Stimulated activated CD8-positive, alpha-beta memory T cell treated with anti-CD3 and anti-CD28 coated beads, Interleukin-15, amount 100 ng/mL, for 24 hours (primary cell): Measurements from ENCODE around the gene PROM1.

ENCODE experiments used
- DNase-seq: peaks from one replicate; pipeline ENCODE4 v3.0.0-alpha.2; 2020; ENCODE audit warnings: low read depth

The PROM1 gene

GRCh38 chr4:15938640-15939039 is 145.2 kb downstream of the PROM1 start, which contains the start of gene FGFBP1:
TSS of gene FGFBP1 (minus strand) at chr4:15938740. CDS start at chr4:15936632, 2,108 bp downstream.
- DNase-seq: no peak

GRCh38 chr4:15938182-15938581 is 145.6 kb downstream of the PROM1 start:
- DNase-seq: no peak

DNA sequence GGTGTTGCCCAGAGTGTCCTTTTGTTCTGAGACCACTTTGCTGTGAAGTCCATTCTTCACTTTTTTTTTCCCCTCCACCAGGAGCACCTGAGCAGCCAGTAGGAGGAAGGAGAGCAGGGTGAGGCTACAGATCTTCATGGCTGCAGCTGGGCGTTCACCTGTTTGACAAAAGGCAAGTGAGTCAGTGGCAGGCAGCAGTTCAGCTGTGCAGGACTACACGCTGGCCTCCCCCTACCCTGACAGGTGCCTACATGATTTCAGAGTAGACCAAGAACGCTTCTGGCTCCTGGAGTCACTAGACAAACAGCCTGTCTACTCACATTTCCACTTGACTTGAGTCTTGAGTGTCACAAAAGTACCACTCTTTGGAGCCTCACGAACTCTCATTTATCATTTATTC is 147.3 kb downstream of the PROM1 start:
- no peak for DNase-seq

DNA sequence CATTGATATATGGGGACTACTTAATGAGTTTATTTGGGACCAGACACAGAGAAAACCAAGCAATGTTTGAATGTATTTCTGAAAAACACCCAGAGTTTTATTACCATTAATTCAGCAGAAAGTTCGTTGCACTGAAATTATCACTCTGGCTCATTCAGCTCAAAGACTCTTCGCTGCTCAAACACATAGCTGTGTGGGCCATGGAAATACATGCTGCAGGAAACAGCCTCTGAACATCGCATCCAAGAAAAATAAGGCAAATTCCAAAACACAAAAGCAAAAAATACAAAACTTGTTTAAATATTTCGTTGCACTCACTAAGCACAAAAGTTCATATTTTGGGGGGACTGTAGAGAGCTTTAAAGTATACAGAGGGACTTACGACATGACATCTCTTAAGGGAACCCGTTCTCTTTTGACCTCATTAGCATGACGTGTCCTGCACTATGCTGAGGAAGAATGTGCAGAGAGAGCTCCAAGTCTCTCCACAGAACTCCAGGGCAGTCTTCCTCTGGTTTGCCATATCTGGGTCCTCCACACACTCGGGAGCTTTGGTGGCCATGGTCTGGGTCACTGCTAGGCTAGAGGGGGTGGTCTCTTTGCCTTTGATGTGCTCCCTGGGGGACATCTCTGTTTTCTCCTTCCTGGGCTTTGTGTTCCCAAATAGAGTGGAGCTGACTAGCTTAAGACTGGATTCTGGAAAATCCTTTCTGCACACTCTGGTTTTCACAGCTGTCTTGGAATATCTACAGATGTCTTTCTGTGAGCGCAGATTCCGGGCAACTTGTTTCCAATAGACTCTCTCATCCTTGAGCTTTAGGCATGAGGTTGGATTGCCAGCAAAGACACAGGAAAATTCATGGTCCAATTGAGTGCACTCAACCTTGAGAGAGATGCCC is 148.1 kb downstream of the PROM1 start:
- no peak for DNase-seq

DNA sequence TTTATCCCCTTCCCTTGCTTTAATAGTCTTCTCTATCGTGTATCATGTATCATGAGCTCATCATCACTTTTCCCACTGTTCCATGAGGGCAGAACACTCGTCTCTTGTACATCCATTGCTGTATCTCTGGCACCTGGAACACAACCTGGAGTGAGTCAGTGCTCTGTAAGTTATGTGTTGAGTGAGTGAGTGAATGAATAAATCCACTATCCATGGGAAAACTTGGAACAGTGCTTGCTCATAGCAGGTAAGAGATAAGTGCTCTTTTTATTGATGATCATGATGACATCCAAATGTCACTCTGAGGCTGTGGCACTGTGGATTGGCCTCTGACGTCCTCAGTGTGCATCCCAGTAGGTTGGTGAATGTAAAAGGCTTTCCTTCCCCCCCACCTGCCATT is 149.6 kb downstream of the PROM1 start:
- DNase-seq: no peak

DNA sequence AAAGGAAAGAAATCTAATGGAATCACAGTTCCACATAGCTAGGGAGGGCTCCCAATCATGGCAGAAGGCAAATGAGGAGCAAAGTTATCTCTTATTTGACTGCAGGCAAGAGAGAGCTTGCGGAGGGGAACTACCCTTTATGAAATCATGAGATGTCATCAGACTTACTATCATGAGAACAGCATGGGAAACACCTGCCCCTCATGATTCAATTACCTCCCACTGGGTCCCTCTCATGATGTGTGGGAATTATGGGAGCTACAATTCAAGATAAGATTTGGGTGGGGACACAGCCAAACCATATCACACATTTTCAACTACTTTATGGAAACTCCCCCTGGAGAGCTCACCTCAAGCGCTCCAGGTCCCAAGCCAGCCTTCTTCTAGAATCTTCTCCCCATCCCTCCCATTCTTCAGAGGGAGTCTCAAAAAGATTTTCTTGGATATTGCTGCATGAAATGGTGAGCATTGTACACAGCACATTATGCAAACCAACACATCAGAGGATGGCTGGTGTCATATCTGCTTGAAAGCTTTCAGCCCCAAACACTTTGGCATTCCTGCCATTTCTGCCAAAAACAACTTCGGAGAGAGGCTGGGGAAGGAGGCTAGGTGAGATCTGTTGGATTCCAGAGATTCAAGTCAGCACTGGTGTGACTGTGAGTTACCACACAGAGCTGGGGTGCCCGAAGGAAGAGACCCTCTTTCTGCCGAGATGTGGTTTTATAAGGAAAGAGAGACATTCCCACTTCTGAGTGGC is 152.2 kb downstream of the PROM1 start:
- DNase-seq: no peak

GRCh38 chr4:15930314-15930713 is 153.5 kb downstream of the PROM1 start:
- no peak for DNase-seq

- DNase-seq: no peak
These were observed 154.3 kb downstream of the PROM1 start for GRCh38 chr4:15929540-15929939.

- DNase-seq: no peak
These were observed 154.9 kb downstream of the PROM1 start for GRCh38 chr4:15928883-15929282.

- DNase-seq: no peak
These were observed 157.3 kb downstream of the PROM1 start for GRCh38 chr4:15926486-15926885.

- DNase-seq: no peak
These were observed 158.0 kb downstream of the PROM1 start for GRCh38 chr4:15925830-15926229.

GRCh38 chr4:15921592-15921932 is 162.3 kb downstream of the PROM1 start:
- no peak for DNase-seq

- no peak for DNase-seq
These were observed 162.9 kb downstream of the PROM1 start for GRCh38 chr4:15920723-15921591.

GRCh38 chr4:15918484-15919129 is 165.2 kb downstream of the PROM1 start:
- no peak for DNase-seq
